ENCODE data around the gene GAB3.

GRCh38 chrX:154721155-154721554 is 29.7 kb downstream of the GAB3 start:
- TF ChIP-seq CTCF (conservative IDR thresholded peaks at IDR 0.05 in 1 of 2, IDR thresholded peaks at IDR 0.05 in 1 of 2; ENCODE audit: low read depth in 1 of 2, low read length in 2 of 2) (no peak), EZH2 (IDR thresholded peaks at IDR 0.05; ENCODE audit: low read length, missing control alignments) (no peak)

Measured in fibroblast of lung (primary cell).